ENCODE measurements around the gene PIK3C3.
A peak's percentile ranks its signal among the peaks of the same experiment; 100 is the strongest.

Gene PIK3C3

DNA sequence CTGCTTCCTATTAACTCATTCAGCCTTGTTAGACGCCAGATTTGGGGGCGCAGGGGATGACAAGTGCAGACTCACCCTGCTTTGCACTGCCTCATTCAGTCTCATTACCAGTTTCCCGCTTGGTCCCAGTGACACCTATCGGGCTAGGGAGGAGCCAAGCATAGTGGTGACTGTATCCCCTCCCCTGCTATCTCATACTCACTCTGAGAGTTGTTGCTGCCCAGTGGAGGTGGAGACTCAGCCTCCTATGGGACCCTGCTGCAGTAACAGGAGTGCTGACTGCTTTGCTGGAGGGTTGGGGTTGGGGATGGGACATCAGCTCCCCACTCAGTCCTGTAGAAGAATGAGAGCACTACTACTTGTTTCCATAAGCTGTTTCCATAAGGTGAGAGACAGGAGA lies 21.3 kb upstream of the PIK3C3 start (continued):
- TF ChIP-seq, protein P1, sequence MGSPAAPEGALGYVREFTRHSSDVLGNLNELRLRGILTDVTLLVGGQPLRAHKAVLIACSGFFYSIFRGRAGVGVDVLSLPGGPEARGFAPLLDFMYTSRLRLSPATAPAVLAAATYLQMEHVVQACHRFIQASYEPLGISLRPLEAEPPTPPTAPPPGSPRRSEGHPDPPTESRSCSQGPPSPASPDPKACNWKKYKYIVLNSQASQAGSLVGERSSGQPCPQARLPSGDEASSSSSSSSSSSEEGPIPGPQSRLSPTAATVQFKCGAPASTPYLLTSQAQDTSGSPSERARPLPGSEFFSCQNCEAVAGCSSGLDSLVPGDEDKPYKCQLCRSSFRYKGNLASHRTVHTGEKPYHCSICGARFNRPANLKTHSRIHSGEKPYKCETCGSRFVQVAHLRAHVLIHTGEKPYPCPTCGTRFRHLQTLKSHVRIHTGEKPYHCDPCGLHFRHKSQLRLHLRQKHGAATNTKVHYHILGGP (tag by site-specific recombination; IDR thresholded peaks at IDR 0.05), result no peak
- no peak for TF ChIP-seq ZNF585B (tag by site-specific recombination; IDR thresholded peaks at IDR 0.05)

DNA sequence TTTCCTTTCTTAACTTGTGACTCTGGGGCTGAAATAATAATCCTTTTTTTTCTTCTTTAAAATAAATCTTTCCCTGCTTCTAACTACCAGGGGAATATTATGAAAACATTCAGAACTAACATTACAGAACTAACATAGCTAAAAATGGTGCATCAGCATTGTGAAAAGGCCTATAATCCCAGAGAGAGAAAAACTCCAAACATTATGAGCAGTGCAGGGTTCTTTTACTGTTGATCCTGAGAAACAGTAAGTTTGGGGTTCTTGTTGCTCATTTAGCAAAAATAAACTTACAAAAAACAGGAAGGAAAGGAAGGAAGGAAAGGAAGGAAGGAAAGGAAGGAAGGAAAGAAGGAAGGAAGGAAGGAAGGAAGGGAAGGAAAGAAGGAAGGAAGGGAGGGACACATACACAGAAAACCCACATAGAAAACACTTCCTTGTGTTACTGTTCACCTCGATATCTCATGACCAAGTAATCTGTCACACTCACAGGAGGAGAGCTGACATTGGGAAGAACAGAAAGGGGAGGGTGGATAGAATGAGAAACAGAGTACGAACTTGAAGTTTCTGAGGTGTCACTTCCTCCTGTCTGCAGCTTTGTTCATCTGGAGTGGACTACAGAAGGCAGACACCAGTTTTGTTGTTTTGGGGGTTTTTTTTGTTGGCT lies 18.4 kb upstream of the PIK3C3 start:
- no peaks in the 10 kb centered on the region for H3K4me1 ChIP-seq (ENCODE audit: control insufficient read depth, insufficient read depth, low read length)
- TF ChIP-seq ZNF138 (tag by site-specific recombination; IDR thresholded peaks at IDR 0.05; ENCODE audit: borderline replicate concordance) (no peak), ZNF366 (tag by site-specific recombination; conservative IDR thresholded peaks at IDR 0.05) (peak; percentile 56)
- H3K36me3 ChIP-seq (ENCODE audit: control insufficient read depth in 2 of 2, insufficient read depth in 1 of 2, low read length in 2 of 2), result no peaks in the 10 kb centered on the region
- ChIA-PET CTCF (no interaction called here), POLR2A (no interaction called here)
- H3K9me3 ChIP-seq (ENCODE audit: control insufficient read depth, insufficient read depth, low read depth, low read length), result no peaks in the 10 kb centered on the region
- no peak overlapping the region for H3K27ac ChIP-seq (ENCODE audit: extremely low read depth, low read depth, low read length)
- H3K4me3 ChIP-seq (ENCODE audit: low read depth, low read length), result no peak overlapping the region

DNA sequence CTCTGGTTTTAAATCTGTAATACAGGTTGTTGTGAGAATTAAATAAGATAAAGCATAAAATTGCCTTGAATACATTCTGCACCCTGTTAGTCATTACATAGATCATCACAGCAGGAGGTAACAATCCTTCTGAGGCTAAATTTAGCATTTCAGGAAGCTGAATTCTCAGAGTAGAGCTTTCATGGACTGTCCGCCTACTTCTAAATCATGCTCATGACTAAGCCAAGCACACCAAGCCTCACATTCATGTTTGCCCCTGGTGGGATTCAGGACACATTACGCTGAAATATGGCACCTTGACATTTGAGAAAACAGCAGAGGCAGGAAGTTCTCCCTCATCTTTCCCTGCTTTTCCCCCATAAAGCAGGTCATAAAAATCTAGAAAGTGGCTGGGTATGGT lies 16.6 kb upstream of the PIK3C3 start:
- H3K9me3 ChIP-seq (ENCODE audit: control insufficient read depth, insufficient read depth, low read depth, low read length), result no peaks in the 10 kb centered on the region
- H3K36me3 ChIP-seq (ENCODE audit: control insufficient read depth in 2 of 2, insufficient read depth in 1 of 2, low read length in 2 of 2), result no peaks in the 10 kb centered on the region
- H3K4me1 ChIP-seq (ENCODE audit: control insufficient read depth, insufficient read depth, low read length), result no peaks in the 10 kb centered on the region
- TF ChIP-seq ZNF132 (tag by site-specific recombination; IDR thresholded peaks at IDR 0.05; ENCODE audit: borderline replicate concordance), result no peak
- no peak for TF ChIP-seq ZNF530 (tag by site-specific recombination; IDR thresholded peaks at IDR 0.05; ENCODE audit: low read depth)
- no peak for TF ChIP-seq ZNF23 (tag by site-specific recombination; IDR thresholded peaks at IDR 0.05; ENCODE audit: borderline replicate concordance)
- no peak for TF ChIP-seq BCL11A (tag by site-specific recombination; IDR thresholded peaks at IDR 0.05; ENCODE audit: low read depth)
- TF ChIP-seq ZNF416 (tag by site-specific recombination; IDR thresholded peaks at IDR 0.05), result no peak
- no peak for TF ChIP-seq HOXD13 (CRISPR knock-in tag; IDR thresholded peaks at IDR 0.05; ENCODE audit: borderline replicate concordance)
- no peak for TF ChIP-seq ZNF155 (tag by site-specific recombination; IDR thresholded peaks at IDR 0.05)
- no peak for TF ChIP-seq ZNF366 (tag by site-specific recombination; conservative IDR thresholded peaks at IDR 0.05)
- TF ChIP-seq, protein P2, sequence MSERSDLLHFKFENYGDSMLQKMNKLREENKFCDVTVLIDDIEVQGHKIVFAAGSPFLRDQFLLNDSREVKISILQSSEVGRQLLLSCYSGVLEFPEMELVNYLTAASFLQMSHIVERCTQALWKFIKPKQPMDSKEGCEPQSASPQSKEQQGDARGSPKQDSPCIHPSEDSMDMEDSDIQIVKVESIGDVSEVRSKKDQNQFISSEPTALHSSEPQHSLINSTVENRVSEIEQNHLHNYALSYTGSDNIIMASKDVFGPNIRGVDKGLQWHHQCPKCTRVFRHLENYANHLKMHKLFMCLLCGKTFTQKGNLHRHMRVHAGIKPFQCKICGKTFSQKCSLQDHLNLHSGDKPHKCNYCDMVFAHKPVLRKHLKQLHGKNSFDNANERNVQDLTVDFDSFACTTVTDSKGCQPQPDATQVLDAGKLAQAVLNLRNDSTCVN (tag by site-specific recombination; optimal IDR thresholded peaks at IDR 0.05), result no peak
- TF ChIP-seq ZNF311 (tag by site-specific recombination; IDR thresholded peaks at IDR 0.05; ENCODE audit: borderline replicate concordance), result no peak
- no peak for TF ChIP-seq ZNF585B (tag by site-specific recombination; IDR thresholded peaks at IDR 0.05)
- TF ChIP-seq, protein P3, sequence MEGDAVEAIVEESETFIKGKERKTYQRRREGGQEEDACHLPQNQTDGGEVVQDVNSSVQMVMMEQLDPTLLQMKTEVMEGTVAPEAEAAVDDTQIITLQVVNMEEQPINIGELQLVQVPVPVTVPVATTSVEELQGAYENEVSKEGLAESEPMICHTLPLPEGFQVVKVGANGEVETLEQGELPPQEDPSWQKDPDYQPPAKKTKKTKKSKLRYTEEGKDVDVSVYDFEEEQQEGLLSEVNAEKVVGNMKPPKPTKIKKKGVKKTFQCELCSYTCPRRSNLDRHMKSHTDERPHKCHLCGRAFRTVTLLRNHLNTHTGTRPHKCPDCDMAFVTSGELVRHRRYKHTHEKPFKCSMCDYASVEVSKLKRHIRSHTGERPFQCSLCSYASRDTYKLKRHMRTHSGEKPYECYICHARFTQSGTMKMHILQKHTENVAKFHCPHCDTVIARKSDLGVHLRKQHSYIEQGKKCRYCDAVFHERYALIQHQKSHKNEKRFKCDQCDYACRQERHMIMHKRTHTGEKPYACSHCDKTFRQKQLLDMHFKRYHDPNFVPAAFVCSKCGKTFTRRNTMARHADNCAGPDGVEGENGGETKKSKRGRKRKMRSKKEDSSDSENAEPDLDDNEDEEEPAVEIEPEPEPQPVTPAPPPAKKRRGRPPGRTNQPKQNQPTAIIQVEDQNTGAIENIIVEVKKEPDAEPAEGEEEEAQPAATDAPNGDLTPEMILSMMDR (tag by site-specific recombination; IDR thresholded peaks at IDR 0.05), result no peak
- TF ChIP-seq HOXA7 (CRISPR knock-in tag; IDR thresholded peaks at IDR 0.05; ENCODE audit: borderline replicate concordance), result no peak
- CTCF ChIA-PET, result no interaction called here
- no peak overlapping the region for H3K27ac ChIP-seq (ENCODE audit: extremely low read depth, low read depth, low read length)
- POLR2A ChIA-PET, result no interaction called here
- no peak overlapping the region for H3K4me3 ChIP-seq (ENCODE audit: low read depth, low read length)

- CTCF ChIA-PET, result no interaction called here
- no peak overlapping the region for H3K4me3 ChIP-seq (ENCODE audit: low read depth, low read length)
- no peak overlapping the region for H3K27ac ChIP-seq (ENCODE audit: extremely low read depth, low read depth, low read length)
- POLR2A ChIA-PET, result no interaction called here
- H3K36me3 ChIP-seq (ENCODE audit: control insufficient read depth in 2 of 2, insufficient read depth in 1 of 2, low read length in 2 of 2), result no peaks in the 10 kb centered on the region
- no peaks in the 10 kb centered on the region for H3K9me3 ChIP-seq (ENCODE audit: control insufficient read depth, insufficient read depth, low read depth, low read length)
- no peaks in the 10 kb centered on the region for H3K4me1 ChIP-seq (ENCODE audit: control insufficient read depth, insufficient read depth, low read length)
- no peak for TF ChIP-seq ZNF292 (tag by site-specific recombination; IDR thresholded peaks at IDR 0.05; ENCODE audit: borderline replicate concordance, low read depth)
- TF ChIP-seq, protein P4, sequence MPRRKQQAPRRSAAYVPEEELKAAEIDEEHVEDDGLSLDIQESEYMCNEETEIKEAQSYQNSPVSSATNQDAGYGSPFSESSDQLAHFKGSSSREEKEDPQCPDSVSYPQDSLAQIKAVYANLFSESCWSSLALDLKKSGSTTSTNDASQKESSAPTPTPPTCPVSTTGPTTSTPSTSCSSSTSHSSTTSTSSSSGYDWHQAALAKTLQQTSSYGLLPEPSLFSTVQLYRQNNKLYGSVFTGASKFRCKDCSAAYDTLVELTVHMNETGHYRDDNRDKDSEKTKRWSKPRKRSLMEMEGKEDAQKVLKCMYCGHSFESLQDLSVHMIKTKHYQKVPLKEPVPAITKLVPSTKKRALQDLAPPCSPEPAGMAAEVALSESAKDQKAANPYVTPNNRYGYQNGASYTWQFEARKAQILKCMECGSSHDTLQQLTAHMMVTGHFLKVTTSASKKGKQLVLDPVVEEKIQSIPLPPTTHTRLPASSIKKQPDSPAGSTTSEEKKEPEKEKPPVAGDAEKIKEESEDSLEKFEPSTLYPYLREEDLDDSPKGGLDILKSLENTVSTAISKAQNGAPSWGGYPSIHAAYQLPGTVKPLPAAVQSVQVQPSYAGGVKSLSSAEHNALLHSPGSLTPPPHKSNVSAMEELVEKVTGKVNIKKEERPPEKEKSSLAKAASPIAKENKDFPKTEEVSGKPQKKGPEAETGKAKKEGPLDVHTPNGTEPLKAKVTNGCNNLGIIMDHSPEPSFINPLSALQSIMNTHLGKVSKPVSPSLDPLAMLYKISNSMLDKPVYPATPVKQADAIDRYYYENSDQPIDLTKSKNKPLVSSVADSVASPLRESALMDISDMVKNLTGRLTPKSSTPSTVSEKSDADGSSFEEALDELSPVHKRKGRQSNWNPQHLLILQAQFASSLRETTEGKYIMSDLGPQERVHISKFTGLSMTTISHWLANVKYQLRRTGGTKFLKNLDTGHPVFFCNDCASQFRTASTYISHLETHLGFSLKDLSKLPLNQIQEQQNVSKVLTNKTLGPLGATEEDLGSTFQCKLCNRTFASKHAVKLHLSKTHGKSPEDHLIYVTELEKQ (tag by site-specific recombination; IDR thresholded peaks at IDR 0.05; ENCODE audit: borderline replicate concordance), result no peak
- no peak for TF ChIP-seq ZFP37 (tag by site-specific recombination; IDR thresholded peaks at IDR 0.05)
- no peak for TF ChIP-seq MYNN (tag by site-specific recombination; IDR thresholded peaks at IDR 0.05; ENCODE audit: borderline replicate concordance)
- no peak for TF ChIP-seq HOXD13 (CRISPR knock-in tag; IDR thresholded peaks at IDR 0.05; ENCODE audit: borderline replicate concordance)
- TF ChIP-seq KLF17 (tag by site-specific recombination; IDR thresholded peaks at IDR 0.05), result no peak
- no peak for TF ChIP-seq RBAK (tag by site-specific recombination; IDR thresholded peaks at IDR 0.05)
These were observed 15.7 kb upstream of the PIK3C3 start for GRCh38 chr18:41939326-41939725.
